Activated CD8-positive, alpha-beta T cell treated with anti-CD3 and anti-CD28 coated beads for 36 hours (primary cell): ENCODE results near the gene SMIM32. TPM values are rescaled to one million over a fixed set of nuclear protein-coding genes. Genes with fewer than 3 reads are reported as not detected.

Experiments
- ATAC-seq: fragments of 200-7000 bp; cut with Tn5 transposase; one replicate; pipeline ENCODE4 v1.10.0; 2021; ENCODE audit warnings: mild to moderate bottlenecking, moderate library complexity
- CTCF ChIA-PET: fragments of 350-600 bp; sonication (Branson Sonifier 250); formaldehyde crosslinking; loops from one replicate; lab custom pipeline; 2021; ENCODE audit warnings: antibody characterized with exemption; lab: Charles Lee
- POLR2A ChIA-PET: fragments of 350-600 bp; sonication (Branson Sonifier 250); formaldehyde crosslinking; loops from one replicate; lab custom pipeline; 2021; ENCODE audit warnings: antibody characterized with exemption; lab: Charles Lee
- DNase-seq: peaks from one replicate; pipeline ENCODE4 v3.0.0-alpha.2; 2020
- H3K27ac Mint-ChIP-seq: one replicate; pipeline ENCODE4 v1.8.0; 2021; ENCODE audit warnings: mild to moderate bottlenecking, mixed read lengths
- H3K27me3 Mint-ChIP-seq: one replicate; pipeline ENCODE4 v1.8.0; 2021; ENCODE audit warnings: mixed read lengths
- H3K36me3 Mint-ChIP-seq: one replicate; pipeline ENCODE4 v1.8.0; 2021; ENCODE audit warnings: low read depth, mixed read lengths
- H3K4me1 Mint-ChIP-seq: one replicate; pipeline ENCODE4 v1.8.0; 2021; ENCODE audit warnings: low read depth, mixed read lengths
- H3K4me3 Mint-ChIP-seq: one replicate; pipeline ENCODE4 v1.8.0; 2021; ENCODE audit warnings: mild to moderate bottlenecking, moderate library complexity, mixed read lengths
- H3K9me3 Mint-ChIP-seq: one replicate; pipeline ENCODE4 v1.8.0; 2021; ENCODE audit warnings: mixed read lengths
- CTCF ChIP-seq: fragments of 200-600 bp; IDR thresholded peaks from one replicate; pipeline ENCODE4 v1.8.0; 2022; ENCODE audit warnings: antibody characterized with exemption, mild to moderate bottlenecking
- intact Hi-C: fragments of 100-400 bp; cut with micrococcal nuclease; formaldehyde crosslinking; loops from one replicate; pipeline ENCODE4 v1.10.0; 2022
- total RNA-seq, 2 experiments: library from RNA; stranded (reverse); gene quantifications; one replicate each; pipeline ENCODE4 v1.2.3, GENCODE V29; 2021

The SMIM32 gene
- total RNA-seq: not detected

GRCh38 chr5:136192526-136193321 is at the start of gene SMIM32:
TSS of gene SMIM32 (minus strand) at chr5:136193162. CDS start at chr5:136192524, 638 bp downstream.
- Mint-ChIP-seq H3K9me3 (no peaks in the 10 kb centered on the region), H3K4me1 (peaks cover 2% of the 10 kb centered on the region), H3K27ac (no peak within 1 kb of the TSS), H3K4me3 (no peak within 1 kb of the TSS), H3K27me3 (peaks cover 53% of the 10 kb centered on the region), H3K36me3 (peaks cover 3% of the 10 kb centered on the region)
- DNase-seq (no peak), ATAC-seq (no peak)
- POLR2A ChIA-PET: no interaction called here
- CTCF ChIA-PET: no interaction called here
- no peak for TF ChIP-seq CTCF
- intact Hi-C loops: no loop called here

GRCh38 chr5:136242611-136243010 is 49.6 kb upstream of the SMIM32 start:
- Mint-ChIP-seq H3K4me1 (no peaks in the 10 kb centered on the region), H3K27me3 (peaks cover 5% of the 10 kb centered on the region), H3K4me3 (no peak overlapping the region), H3K27ac (no peak overlapping the region), H3K36me3 (no peaks in the 10 kb centered on the region), H3K9me3 (no peaks in the 10 kb centered on the region)
- ATAC-seq (peak; percentile 49), DNase-seq (no peak)
- POLR2A ChIA-PET: no interaction called here
- CTCF ChIA-PET: no interaction called here
- TF ChIP-seq CTCF: no peak
- intact Hi-C loops: loop anchor here (10.0 kb wide), 1 partner anchor 182 kb away; no protein-coding TSS in a partner anchor

- CTCF ChIA-PET: no interaction called here
- intact Hi-C loops: loop anchor here (10.0 kb wide), 1 partner anchor 183 kb away; no protein-coding TSS in a partner anchor
- H3K9me3 Mint-ChIP-seq: no peaks in the 10 kb centered on the region
- H3K27me3 Mint-ChIP-seq: peaks cover 3% of the 10 kb centered on the region
- no peaks in the 10 kb centered on the region for H3K36me3 Mint-ChIP-seq
- no peak overlapping the region for H3K4me3 Mint-ChIP-seq
- DNase-seq: no peak
- POLR2A ChIA-PET: no interaction called here
- no peaks in the 10 kb centered on the region for H3K4me1 Mint-ChIP-seq
- ATAC-seq: no peak
- no peak for TF ChIP-seq CTCF
- no peak overlapping the region for H3K27ac Mint-ChIP-seq
These were observed 49.2 kb upstream of the SMIM32 start for GRCh38 chr5:136242136-136242535.

DNA sequence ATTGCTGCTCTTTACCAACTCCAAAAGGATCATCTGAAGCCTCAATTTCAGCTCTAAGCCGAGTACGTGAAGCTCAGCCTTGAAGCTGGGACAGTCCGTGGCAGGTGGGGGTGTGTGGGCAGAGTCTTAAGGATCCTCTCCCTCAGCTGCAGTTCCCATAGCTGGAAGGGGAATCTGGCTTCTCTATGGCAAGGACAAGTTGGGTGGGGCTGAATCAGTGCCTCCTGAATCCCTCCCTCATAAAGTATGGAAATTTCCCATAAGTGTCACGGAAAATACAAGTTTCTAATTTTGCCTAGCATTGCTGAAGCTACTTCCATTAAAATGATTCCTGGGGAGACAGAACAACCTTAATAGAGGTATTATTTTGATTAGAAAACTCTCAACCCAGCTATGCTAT is 47.9 kb upstream of the SMIM32 start:
- DNase-seq: no peak
- no peak for TF ChIP-seq CTCF
- POLR2A ChIA-PET: no interaction called here
- Mint-ChIP-seq H3K4me1 (no peaks in the 10 kb centered on the region), H3K4me3 (no peak overlapping the region), H3K36me3 (no peaks in the 10 kb centered on the region), H3K9me3 (no peaks in the 10 kb centered on the region), H3K27me3 (no peaks in the 10 kb centered on the region), H3K27ac (no peak overlapping the region)
- intact Hi-C loops: loop anchor here (10.0 kb wide), 1 partner anchor 184 kb away; no protein-coding TSS in a partner anchor
- CTCF ChIA-PET: interaction anchor here (1.1 to 2.4 kb wide), 3 partner anchors 8 to 29 kb away, joined by 3 to 8 read pairs (median 4); no protein-coding TSS in a partner anchor
- ATAC-seq: no peak

GRCh38 chr5:136236479-136237083 is 43.6 kb upstream of the SMIM32 start:
- Mint-ChIP-seq H3K36me3 (no peaks in the 10 kb centered on the region), H3K27ac (no peak overlapping the region), H3K9me3 (no peaks in the 10 kb centered on the region), H3K4me3 (no peak overlapping the region), H3K4me1 (no peaks in the 10 kb centered on the region), H3K27me3 (no peaks in the 10 kb centered on the region)
- CTCF ChIA-PET: no interaction called here
- POLR2A ChIA-PET: no interaction called here
- no peak for TF ChIP-seq CTCF
- ATAC-seq (no peak), DNase-seq (no peak)
- intact Hi-C loops: no loop called here
